WTC11 (cell line): ENCODE measurements around the gene SH3PXD2A.

Source experiments
- CTCF ChIP-seq: fragments of 200-600 bp; IDR thresholded peaks from 2 replicates; pipeline ENCODE4 v1.8.0; 2022; ENCODE audit warnings: antibody characterized with exemption
- ETV6 ChIP-seq: sonication (generic); formaldehyde crosslinking; IDR thresholded peaks from 2 replicates; pipeline ENCODE4 v1.8.1; 2022; ENCODE audit warnings: mild to moderate bottlenecking, missing genetic modification reagents
- JUN ChIP-seq: sonication (generic); formaldehyde crosslinking; IDR thresholded peaks from 2 replicates; pipeline ENCODE4 v1.8.0; 2023; ENCODE audit warnings: mild to moderate bottlenecking, missing genetic modification reagents
- TCF7 ChIP-seq: sonication (generic); formaldehyde crosslinking; IDR thresholded peaks from 2 replicates; pipeline ENCODE4 v1.8.0; 2022; ENCODE audit warnings: mild to moderate bottlenecking, low read depth, missing genetic modification reagents, moderate library complexity

DNA sequence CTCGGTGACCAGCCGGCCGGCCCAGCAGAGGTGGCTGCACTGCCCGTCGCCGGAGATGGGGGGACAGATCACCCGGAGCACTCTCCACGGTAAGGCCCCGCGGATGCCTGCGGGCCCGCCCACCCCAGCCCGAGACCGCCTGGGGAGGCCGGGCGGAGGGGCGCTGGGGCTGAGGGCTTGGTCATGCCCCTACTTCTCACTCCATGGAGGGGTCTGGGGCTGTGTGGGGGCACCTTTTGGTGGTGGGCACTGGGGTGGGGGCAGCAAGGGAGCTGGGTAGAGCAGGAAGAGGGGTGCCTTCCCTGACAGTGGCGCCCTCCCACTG is 300.1 kb downstream of the SH3PXD2A start:
- TF ChIP-seq TCF7 (CRISPR knock-in tag) (no peak), ETV6 (CRISPR knock-in tag) (no peak), JUN (CRISPR knock-in tag) (no peak), CTCF (no peak)
